Measurements from ENCODE around the gene MYBBP1A. TPM values are rescaled to one million over a fixed set of nuclear protein-coding genes. Genes with fewer than 3 reads are reported as not detected.

The MYBBP1A gene
- total RNA-seq, 1 experiment from 2014 or later: 45.3 TPM

GRCh38 chr17:4537451-4538235 lies 17.5 kb downstream of the MYBBP1A start:
- DNase-seq (ENCODE audit: low read depth): no peak

- DNase-seq (ENCODE audit: low read depth): no peak
These were observed 18.3 kb downstream of the MYBBP1A start for GRCh38 chr17:4536742-4537411.

- no peak for DNase-seq (ENCODE audit: low read depth)
These were observed 18.9 kb downstream of the MYBBP1A start for GRCh38 chr17:4536259-4536741.

GRCh38 chr17:4535667-4536258 lies 19.4 kb downstream of the MYBBP1A start:
- DNase-seq (ENCODE audit: low read depth): no peak

GRCh38 chr17:4534928-4535666 lies 20.1 kb downstream of the MYBBP1A start:
- no peak for DNase-seq (ENCODE audit: low read depth)

GRCh38 chr17:4534515-4534914 lies 20.7 kb downstream of the MYBBP1A start:
- DNase-seq (ENCODE audit: low read depth): no peak

GRCh38 chr17:4533523-4534504 lies 21.4 kb downstream of the MYBBP1A start:
- peak; percentile 23 for DNase-seq (ENCODE audit: low read depth)

GRCh38 chr17:4532860-4533522 lies 22.2 kb downstream of the MYBBP1A start:
- DNase-seq (ENCODE audit: low read depth): no peak

- no peak for DNase-seq (ENCODE audit: low read depth)
These were observed 23.0 kb downstream of the MYBBP1A start for GRCh38 chr17:4531988-4532736.

- no peak for DNase-seq (ENCODE audit: low read depth)
These were observed 24.1 kb downstream of the MYBBP1A start for GRCh38 chr17:4530799-4531730.

- DNase-seq (ENCODE audit: low read depth): no peak
These were observed 25.5 kb downstream of the MYBBP1A start for GRCh38 chr17:4529533-4530152.

GRCh38 chr17:4527566-4528125 lies 27.5 kb downstream of the MYBBP1A start:
- no peak for DNase-seq (ENCODE audit: low read depth)

GRCh38 chr17:4527134-4527533 lies 28.1 kb downstream of the MYBBP1A start:
- no peak for DNase-seq (ENCODE audit: low read depth)

GRCh38 chr17:4525691-4526397 lies 29.3 kb downstream of the MYBBP1A start:
- DNase-seq (ENCODE audit: low read depth): no peak

- DNase-seq (ENCODE audit: low read depth): no peak
These were observed 31.2 kb downstream of the MYBBP1A start for GRCh38 chr17:4523946-4524345.

- DNase-seq (ENCODE audit: low read depth): no peak
These were observed 32.5 kb downstream of the MYBBP1A start for GRCh38 chr17:4522661-4523060.
